K562 (cell line): ENCODE results near the gene ZFHX2. TPM values are rescaled to one million over a fixed set of nuclear protein-coding genes. Genes with fewer than 3 reads are reported as not detected.
A peak's percentile ranks its signal among the peaks of the same experiment; 100 is the strongest.

ENCODE experiments used
- CREM ChIP-seq: IDR thresholded peaks from 2 replicates; pipeline ENCODE4 v1.6.1; 2014; ENCODE audit warnings: antibody characterized with exemption, low read depth
- ERF ChIP-seq: fragments of 450-650 bp; formaldehyde crosslinking; IDR thresholded peaks from 2 replicates; pipeline ENCODE4 v1.4.0; 2020; ENCODE audit warnings: mild to moderate bottlenecking, mixed read lengths
- HDAC2 ChIP-seq: fragments of 450-650 bp; IDR thresholded peaks from 2 replicates; pipeline ENCODE4 v1.6.1; 2016; ENCODE audit warnings: mild to moderate bottlenecking
- KDM4B ChIP-seq, 2 experiments: fragments of 450-650 bp in 1 of 2; sonication (generic) in 1 of 2; IDR thresholded peaks; 2 replicates each; pipeline ENCODE4 v1.6.1; 2016 to 2017; ENCODE audit warnings: borderline replicate concordance in 2 of 2, antibody characterized with exemption in 1 of 2, low read depth in 1 of 2, mild to moderate bottlenecking in 1 of 2
- MAZ ChIP-seq, 2 experiments: fragments of 450-650 bp in 1 of 2; sonication (generic) in 1 of 2; formaldehyde crosslinking; IDR thresholded peaks in 1 of 2; conservative IDR thresholded peaks in 1 of 2; 2 replicates each; pipeline versions ENCODE4 v1.4.0 to v1.5.0; 2020; ENCODE audit warnings: mild to moderate bottlenecking in 1 of 2, missing genetic modification reagents in 1 of 2
- MCM5 ChIP-seq: fragments of 450-650 bp; IDR thresholded peaks from 2 replicates; pipeline ENCODE4 v1.6.1; 2016; ENCODE audit warnings: low read depth
- POLR2G ChIP-seq: fragments of 200-400 bp; formaldehyde crosslinking; IDR thresholded peaks from 2 replicates; pipeline ENCODE4 v1.6.1; 2017; ENCODE audit warnings: low read depth, mild to moderate bottlenecking, antibody characterized with exemption, low read length, moderate library complexity
- REST ChIP-seq, 2 experiments: fragments of 450-650 bp; formaldehyde crosslinking in 1 of 2; IDR thresholded peaks; 2 replicates each; pipeline versions ENCODE4 v1.4.0 to v1.6.1; 2014 to 2020; ENCODE audit warnings: mild to moderate bottlenecking in 2 of 2, borderline replicate concordance in 1 of 2, low read depth in 1 of 2
- YY1 ChIP-seq, 3 experiments: IDR thresholded peaks; 2 replicates each; pipeline ENCODE4 v1.6.1; 2011; ENCODE audit warnings: low read length in 2 of 3, mild to moderate bottlenecking in 2 of 3, moderate library complexity in 2 of 3, borderline replicate concordance in 1 of 3, control low read depth in 1 of 3, low read depth in 1 of 3; ENCODE audit not compliant: insufficient read depth in 3 of 3, insufficient replicate concordance in 2 of 3, control insufficient read depth in 1 of 3, insufficient read length in 1 of 3; ENCODE audit errors: extremely low read depth in 1 of 3
- polyA plus RNA-seq, 8 experiments: library from polyadenylated mRNA; depleted of rRNA in 4 of 8; stranded (reverse) in 5 of 8; unstranded in 3 of 8; fragments of >200 nt; fragmentation: Nextera tagmentation in 2 of 8; fragmentation: Illumina TruSeq in 1 of 8; extraction: Ambion mirVana in 2 of 8; extraction: Trizol in 1 of 8; gene quantifications; 2 replicates each; pipeline versions ENCODE4 v1.2.1 to v1.2.3, GENCODE V29; 2011 to 2014; ENCODE audit warnings: inconsistent platforms in 1 of 8, missing spikeins in 1 of 8
- total RNA-seq, 7 experiments: library from RNA; depleted of rRNA in 6 of 7; stranded (reverse); fragments of >200 nt in 6 of 7; fragmentation: Illumina TruSeq in 2 of 7; extraction: Trizol in 2 of 7; gene quantifications; 2 replicates each; pipeline versions ENCODE4 v1.2.1 to v1.2.3, GENCODE V29; 2011 to 2021; ENCODE audit warnings: low replicate concordance in 1 of 7
- TF ChIP-seq, protein P1 (sequence below): fragments of 250-450 bp; sonication (Bioruptor Pico); IDR thresholded peaks from 2 replicates; pipeline ENCODE4 v1.4.0; 2020

Gene ZFHX2
- total and polyA plus RNA-seq, 9 of the 15 experiments (the other 6 are each of a cell fraction or from before 2014, with no cell fraction given), result 0.06 to 0.11 (median 0.11) TPM; not detected in 4

DNA sequence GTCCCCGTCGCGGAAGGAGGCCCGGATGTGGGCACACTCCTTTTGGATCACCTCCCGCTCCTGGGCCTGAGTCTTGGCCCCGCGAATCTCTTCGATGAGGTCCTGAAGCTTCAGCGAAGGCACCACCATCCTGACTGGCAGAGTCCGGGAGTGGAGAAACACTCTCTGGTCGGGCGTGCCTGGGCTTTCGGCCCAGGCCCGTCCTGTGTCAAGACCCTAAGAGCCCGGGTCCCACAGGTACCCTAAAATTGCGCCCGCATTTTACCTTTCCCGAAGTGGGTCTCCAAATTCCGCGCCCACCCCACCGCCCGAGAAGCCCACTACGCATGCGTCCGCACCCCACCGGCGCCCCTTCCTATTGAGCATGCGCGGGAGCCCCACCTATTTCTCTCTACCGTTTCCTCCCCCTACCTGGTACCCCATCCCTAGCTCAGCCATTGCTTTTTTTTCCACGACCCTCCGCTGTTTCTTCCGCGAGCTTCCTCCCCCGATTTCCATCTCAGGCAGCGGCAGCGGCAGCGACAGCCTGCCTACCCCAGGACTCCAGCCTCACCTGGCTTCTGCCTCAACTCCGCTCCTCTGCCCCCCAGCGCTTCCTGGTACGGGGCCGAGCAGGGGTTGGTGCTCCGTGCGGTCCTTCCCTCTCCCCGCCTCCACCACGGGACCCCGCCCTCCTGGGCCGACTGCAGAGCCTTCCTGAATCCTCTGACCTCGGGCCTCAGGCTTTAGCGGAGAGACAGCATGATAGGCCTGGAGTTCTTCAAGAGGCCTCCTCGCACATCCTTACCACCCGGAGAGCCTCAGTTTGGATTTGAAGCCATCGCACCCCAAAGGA, 15.8 kb upstream of the ZFHX2 start, which contains the start of gene AP1G2 (continued):
- TF ChIP-seq REST (IDR thresholded peaks at IDR 0.05; ENCODE audit: borderline replicate concordance) (0 out of 2 replicates have a peak, but pooled peaks have one; percentile 8), REST (CRISPR knock-in tag; IDR thresholded peaks at IDR 0.05; ENCODE audit: low read depth) (peak; percentile 36; the same call in 1 of the 2 replicates), MAZ (CRISPR knock-in tag; conservative IDR thresholded peaks at IDR 0.05 in 1 of 2, IDR thresholded peaks at IDR 0.05 in 1 of 2) (peak; percentile 70 to 71; a peak in 3 of 4 replicates), CREM (no peak), KDM4B (IDR thresholded peaks at IDR 0.05; ENCODE audit: borderline replicate concordance in 2 of 2, low read depth in 1 of 2) (0 out of 4 replicates have a peak, but pooled peaks of 1 of the 2 experiments have one; percentile 37), YY1 (IDR thresholded peaks at IDR 0.05; ENCODE audit: borderline replicate concordance in 1 of 3, control insufficient read depth in 1 of 3, extremely low read depth in 1 of 3, insufficient read depth in 3 of 3, insufficient read length in 1 of 3, insufficient replicate concordance in 2 of 3, low read depth in 1 of 3, low read length in 2 of 3) (peak in 2 of 3 experiments; percentile 6 to 12), HDAC2 (peak; percentile 56; the same call in 1 of the 2 replicates), ERF (CRISPR knock-in tag) (peak; percentile 55; the same call in 1 of the 2 replicates), POLR2G (peak; percentile 85), MCM5 (no peak)
- TF ChIP-seq, protein P1, sequence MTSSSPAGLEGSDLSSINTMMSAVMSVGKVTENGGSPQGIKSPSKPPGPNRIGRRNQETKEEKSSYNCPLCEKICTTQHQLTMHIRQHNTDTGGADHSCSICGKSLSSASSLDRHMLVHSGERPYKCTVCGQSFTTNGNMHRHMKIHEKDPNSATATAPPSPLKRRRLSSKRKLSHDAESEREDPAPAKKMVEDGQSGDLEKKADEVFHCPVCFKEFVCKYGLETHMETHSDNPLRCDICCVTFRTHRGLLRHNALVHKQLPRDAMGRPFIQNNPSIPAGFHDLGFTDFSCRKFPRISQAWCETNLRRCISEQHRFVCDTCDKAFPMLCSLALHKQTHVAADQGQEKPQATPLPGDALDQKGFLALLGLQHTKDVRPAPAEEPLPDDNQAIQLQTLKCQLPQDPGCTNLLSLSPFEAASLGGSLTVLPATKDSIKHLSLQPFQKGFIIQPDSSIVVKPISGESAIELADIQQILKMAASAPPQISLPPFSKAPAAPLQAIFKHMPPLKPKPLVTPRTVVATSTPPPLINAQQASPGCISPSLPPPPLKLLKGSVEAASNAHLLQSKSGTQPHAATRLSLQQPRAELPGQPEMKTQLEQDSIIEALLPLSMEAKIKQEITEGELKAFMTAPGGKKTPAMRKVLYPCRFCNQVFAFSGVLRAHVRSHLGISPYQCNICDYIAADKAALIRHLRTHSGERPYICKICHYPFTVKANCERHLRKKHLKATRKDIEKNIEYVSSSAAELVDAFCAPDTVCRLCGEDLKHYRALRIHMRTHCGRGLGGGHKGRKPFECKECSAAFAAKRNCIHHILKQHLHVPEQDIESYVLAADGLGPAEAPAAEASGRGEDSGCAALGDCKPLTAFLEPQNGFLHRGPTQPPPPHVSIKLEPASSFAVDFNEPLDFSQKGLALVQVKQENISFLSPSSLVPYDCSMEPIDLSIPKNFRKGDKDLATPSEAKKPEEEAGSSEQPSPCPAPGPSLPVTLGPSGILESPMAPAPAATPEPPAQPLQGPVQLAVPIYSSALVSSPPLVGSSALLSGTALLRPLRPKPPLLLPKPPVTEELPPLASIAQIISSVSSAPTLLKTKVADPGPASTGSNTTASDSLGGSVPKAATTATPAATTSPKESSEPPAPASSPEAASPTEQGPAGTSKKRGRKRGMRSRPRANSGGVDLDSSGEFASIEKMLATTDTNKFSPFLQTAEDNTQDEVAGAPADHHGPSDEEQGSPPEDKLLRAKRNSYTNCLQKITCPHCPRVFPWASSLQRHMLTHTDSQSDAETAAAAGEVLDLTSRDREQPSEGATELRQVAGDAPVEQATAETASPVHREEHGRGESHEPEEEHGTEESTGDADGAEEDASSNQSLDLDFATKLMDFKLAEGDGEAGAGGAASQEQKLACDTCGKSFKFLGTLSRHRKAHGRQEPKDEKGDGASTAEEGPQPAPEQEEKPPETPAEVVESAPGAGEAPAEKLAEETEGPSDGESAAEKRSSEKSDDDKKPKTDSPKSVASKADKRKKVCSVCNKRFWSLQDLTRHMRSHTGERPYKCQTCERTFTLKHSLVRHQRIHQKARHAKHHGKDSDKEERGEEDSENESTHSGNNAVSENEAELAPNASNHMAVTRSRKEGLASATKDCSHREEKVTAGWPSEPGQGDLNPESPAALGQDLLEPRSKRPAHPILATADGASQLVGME (CRISPR knock-in tag), result no peak
